NK-92 (cell line): ENCODE results near the gene IRS1.

Source experiments
- DNase-seq: peaks from one replicate; lab custom pipeline; 2025; ENCODE audit not compliant: unreplicated experiment; lab: John Stamatoyannopoulos, UW

Gene IRS1

GRCh38 chr2:226758921-226759640 lies 40.5 kb downstream of the IRS1 start:
- DNase-seq = no peak

- no peak for DNase-seq
Observed at GRCh38 chr2:226756131-226756530, 43.5 kb downstream of the IRS1 start.

- DNase-seq = no peak
Observed at GRCh38 chr2:226755631-226756030, 44.0 kb downstream of the IRS1 start.

GRCh38 chr2:226754821-226755604 lies 44.6 kb downstream of the IRS1 start:
- no peak for DNase-seq

- DNase-seq = no peak
Observed at GRCh38 chr2:226752887-226753286, 46.7 kb downstream of the IRS1 start.

GRCh38 chr2:226747288-226747687 lies 52.3 kb downstream of the IRS1 start:
- no peak for DNase-seq

- DNase-seq = no peak
Observed at GRCh38 chr2:226746196-226746800, 53.3 kb downstream of the IRS1 start.

- DNase-seq = no peak
Observed at GRCh38 chr2:226743915-226744314, 55.7 kb downstream of the IRS1 start.

GRCh38 chr2:226742347-226742746 lies 57.3 kb downstream of the IRS1 start:
- DNase-seq = no peak

GRCh38 chr2:226740039-226740648 lies 59.5 kb downstream of the IRS1 start:
- no peak for DNase-seq

GRCh38 chr2:226739545-226740030 lies 60.0 kb downstream of the IRS1 start:
- DNase-seq = no peak

- DNase-seq = no peak
Observed at GRCh38 chr2:226738821-226739544, 60.6 kb downstream of the IRS1 start.

- DNase-seq = no peak
Observed at GRCh38 chr2:226738191-226738820, 61.3 kb downstream of the IRS1 start.

GRCh38 chr2:226736382-226736781 lies 63.2 kb downstream of the IRS1 start:
- no peak for DNase-seq

GRCh38 chr2:226733927-226734564 lies 65.6 kb downstream of the IRS1 start:
- DNase-seq = no peak

GRCh38 chr2:226733189-226733858 lies 66.3 kb downstream of the IRS1 start:
- DNase-seq = no peak

GRCh38 chr2:226732478-226733188 lies 67.0 kb downstream of the IRS1 start:
- DNase-seq = no peak

- no peak for DNase-seq
Observed at GRCh38 chr2:226730481-226730880, 69.1 kb downstream of the IRS1 start.

GRCh38 chr2:226728996-226729395 lies 70.6 kb downstream of the IRS1 start:
- DNase-seq = no peak
